GM19023 (cell line): ENCODE results near the gene SMAD3.

Source experiments
- ATAC-seq: cut with Tn5 transposase; IDR thresholded peaks from one replicate; pipeline ENCODE4 v1.9.1; 2021; ENCODE audit warnings: mild to moderate bottlenecking, moderate library complexity; ENCODE audit not compliant: unreplicated experiment

The SMAD3 gene

DNA sequence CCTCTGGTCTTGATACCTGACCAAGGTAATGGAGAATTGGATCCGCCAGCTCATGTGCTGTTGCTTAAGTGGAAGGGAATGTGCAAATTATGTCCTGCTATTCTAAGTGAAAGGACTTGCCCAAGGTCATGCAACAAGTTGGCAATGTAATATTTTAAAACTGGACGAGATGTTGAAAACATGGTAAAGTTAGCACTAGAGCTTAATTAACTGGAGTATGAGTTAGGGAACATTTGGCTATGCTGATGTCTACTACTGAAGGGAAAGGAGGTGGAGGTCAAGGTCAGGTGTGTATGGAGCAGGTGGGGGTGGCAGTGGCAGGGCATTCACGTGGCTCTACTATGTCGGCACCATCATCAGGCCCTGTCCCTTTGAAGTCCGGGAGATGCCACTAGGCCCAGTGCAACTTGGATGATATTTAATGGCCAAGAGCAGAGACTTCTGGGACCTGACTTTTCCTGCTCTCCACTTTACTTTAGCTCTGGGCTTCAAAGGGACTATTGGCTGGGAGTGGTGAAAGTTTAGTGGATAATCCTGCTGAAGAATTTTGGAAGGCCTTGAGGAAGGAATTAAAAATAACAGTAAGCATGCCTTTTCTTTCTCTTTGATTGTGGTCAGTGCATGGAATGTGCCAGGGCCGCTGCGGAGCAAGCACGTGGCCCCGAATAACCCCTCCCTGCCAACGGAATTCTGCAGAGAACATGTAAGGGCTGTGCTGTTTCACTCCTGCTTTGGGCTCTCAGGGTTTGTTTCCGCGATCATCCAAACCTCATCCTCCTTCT, 14.9 kb downstream of the SMAD3 start:
- ATAC-seq = no peak

DNA sequence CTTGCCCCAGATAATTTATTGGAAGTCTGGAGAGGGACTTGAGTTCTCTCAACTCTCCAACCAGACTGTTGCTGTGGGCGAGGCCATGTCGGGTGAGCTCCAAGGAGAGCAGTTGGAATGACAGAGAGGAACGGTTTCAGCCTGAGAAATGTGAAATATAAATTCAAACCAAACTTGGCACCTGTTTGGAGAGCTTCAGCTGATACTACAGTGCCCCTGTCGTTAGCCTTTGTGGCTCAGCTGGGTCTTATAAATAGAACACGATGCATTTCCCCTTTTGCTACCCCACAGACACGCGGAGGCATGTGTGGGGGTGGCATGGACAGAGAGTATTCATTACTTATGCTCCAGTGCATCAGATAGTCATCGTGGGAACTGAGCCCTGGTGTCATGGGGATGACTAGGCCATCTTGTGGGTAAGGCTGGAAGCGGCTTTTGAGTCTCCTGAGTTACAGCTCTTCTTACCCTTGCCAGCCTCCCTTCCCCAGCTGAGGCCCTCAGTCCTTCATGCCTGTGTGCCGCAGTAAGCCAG, 15.6 kb downstream of the SMAD3 start:
- peak; percentile 49 for ATAC-seq

DNA sequence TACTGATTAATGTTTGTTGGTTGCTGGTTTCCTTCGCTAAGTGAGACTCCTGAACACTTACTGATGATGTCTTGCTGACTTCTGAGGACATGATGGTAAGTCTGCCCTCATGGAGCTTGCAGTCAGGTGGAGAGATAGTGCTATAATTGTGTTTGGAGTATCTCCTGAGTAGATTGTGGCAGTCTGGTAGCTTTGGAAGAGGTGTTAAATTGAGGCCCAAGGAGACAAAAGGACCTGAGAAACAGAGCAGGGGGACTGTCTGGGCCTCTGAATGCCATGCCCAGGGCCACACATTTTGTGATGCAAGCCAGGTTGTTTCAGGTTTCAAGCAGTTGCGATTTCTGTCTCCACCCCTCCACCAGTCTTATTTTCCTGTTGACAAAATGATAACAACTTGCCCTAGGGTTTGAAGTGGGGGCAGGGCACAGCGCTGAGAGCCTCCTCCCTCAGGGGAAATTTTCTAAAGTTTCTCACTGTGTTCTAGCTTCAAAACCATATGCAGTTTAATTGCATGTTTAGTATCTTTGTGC, 16.7 kb downstream of the SMAD3 start:
- ATAC-seq = no peak

DNA sequence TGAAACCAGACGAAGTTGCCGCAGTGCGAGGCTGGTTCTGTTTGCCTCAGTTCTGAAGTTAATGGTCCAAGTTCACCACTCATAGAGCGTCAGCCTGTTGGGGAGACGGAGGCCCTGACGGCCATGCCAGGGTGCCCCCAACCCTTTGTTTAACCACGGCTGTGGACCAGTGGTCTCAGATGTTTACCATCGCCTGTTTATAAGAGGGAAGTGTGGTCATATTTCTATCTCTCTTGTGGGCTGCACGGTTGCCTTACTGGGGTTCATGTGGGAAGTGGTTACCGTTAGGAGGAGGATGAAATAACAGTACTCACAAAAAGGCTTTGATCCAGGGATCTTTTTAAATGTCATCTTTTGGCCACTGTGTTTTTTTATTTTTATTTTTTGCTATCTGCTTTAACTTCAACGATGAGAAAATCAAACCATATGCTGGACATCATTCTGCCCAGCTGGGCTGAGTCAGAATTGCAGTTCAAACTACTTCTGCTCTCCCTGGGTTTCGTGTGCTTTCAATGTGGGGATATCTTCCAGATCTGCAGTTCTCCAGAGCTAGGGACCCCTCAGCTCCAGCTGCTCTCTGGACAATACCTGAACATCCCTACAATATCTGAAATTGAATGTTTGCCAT, 17.8 kb downstream of the SMAD3 start:
- no peak for ATAC-seq

DNA sequence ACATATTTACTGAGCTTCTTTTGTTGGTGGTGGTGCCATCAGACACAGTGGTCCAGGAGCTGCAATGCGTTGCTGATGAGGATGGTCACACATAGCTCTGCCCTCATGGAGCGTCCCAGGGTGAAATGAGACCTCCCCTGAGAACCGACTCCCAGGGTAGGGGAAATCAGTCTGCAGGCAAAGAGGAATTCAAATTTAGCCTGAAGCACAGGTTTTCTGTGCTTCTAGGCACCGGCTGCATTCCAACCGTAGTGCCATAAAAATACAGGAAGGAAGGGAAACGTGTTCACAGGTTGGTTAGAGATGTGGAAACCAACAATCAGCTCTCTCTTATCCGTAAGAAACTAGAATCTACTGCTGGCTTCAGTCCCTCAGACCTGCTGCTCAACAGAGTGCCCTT, 19.2 kb downstream of the SMAD3 start:
- no peak for ATAC-seq

DNA sequence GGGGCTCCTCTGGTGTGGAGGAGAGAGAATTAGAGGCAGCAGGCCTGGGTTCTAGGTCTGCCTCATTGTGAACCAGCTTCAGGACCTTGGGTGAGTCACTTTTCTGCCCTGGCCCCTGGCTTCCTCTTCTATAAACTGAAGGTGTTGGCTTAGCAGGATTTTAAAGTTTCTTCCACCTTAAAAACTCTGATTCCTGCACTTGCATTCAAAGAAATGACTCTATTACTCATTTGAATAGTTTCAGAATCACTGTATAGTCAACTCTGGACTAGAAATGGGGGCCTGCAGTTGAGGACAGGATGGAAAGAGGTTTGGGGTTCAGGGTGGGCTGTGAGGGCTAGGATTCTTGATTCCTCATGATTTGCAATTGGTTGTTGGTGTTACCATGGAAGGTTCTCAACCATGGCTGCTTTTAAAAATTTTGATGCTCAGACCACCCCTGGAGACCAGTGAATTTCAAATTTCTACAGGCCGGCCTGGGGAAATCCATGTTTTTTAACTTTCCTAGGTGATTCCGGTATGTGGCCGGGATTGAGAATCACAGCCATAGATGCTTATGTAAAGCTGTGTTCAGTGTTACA, 19.9 kb downstream of the SMAD3 start:
- no peak for ATAC-seq

DNA sequence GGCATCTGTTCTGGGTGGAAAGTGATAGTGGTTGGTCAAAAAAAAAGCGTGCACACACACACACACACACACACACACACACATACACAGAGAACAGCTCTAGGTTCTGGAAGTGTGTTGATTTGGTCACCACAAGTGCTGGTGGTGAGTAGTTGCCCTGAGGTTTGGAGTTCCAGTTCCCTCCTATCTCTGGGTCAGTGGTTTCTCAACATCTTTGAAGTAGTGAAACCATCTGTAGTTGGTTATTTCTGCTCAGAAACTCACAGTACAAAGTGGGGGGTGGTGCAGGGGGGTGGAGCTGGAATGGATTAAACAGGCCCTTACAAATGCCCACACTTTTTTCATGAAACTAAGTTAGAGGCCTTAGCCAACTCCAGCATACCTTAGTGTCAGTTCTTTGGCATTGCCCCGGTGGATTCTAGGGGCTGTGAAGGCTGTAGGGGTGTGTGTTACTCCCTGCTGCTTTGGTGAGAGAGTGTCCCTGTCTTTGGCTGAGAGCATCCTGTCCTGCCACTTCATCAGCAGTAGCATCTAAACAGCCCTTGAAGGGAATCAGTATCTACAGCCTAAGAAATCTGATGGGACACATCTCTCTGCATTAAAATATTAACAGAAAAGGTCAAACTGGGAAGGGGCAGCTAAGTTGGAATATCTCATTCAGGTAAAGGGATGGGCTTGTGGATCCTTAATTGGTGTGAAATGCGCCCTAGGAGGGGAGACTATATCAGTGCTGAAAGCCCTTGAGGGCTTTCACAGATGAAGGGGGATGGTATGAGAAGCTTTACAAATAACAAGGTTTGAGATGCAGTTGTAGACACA, 20.6 kb downstream of the SMAD3 start:
- no peak for ATAC-seq

DNA sequence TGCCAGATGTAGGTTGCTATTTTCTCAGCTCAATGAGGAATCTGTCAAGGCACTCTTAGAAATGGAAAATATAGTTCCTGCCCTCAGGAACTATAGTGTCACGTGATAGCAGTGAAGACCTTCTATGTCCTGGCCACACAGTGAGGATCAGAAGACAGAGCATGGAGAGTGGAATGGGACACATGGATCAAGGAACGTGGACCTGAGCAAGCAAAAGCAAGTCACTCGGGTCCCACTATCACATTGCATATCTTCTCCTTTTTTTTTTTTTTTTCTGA, 21.2 kb downstream of the SMAD3 start:
- ATAC-seq = no peak

DNA sequence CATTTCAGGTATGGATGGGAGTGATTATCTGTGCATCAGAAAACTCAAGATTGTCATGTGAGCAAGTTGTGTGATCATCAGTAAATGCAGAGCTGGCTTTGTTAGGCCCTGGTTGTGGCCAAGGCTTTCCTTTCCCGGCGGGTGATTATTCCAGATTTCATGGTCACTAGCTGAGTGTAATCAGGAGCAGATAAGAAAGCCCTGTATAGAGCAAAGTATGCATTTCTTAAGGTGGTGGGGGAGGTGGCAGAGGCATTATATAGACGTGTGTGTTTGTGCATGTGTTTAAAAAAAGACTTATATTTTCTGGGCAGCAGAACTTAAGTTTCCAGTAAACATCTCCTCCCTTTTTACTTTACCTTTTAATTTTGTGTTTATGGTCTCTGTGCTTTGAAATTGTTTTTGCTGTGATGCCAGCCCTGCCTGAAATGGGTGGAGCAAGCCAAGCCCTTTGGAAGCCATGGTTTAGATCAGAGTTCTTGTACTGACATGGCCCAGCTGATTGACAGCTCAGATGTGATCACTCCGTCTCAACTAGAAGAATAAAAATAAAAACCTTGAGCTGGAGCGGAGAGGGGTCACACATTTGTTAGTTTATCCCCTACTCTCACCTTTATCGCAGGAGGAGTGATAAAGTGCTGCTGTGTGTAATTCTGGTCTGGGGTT, 22.2 kb downstream of the SMAD3 start:
- ATAC-seq = no peak

DNA sequence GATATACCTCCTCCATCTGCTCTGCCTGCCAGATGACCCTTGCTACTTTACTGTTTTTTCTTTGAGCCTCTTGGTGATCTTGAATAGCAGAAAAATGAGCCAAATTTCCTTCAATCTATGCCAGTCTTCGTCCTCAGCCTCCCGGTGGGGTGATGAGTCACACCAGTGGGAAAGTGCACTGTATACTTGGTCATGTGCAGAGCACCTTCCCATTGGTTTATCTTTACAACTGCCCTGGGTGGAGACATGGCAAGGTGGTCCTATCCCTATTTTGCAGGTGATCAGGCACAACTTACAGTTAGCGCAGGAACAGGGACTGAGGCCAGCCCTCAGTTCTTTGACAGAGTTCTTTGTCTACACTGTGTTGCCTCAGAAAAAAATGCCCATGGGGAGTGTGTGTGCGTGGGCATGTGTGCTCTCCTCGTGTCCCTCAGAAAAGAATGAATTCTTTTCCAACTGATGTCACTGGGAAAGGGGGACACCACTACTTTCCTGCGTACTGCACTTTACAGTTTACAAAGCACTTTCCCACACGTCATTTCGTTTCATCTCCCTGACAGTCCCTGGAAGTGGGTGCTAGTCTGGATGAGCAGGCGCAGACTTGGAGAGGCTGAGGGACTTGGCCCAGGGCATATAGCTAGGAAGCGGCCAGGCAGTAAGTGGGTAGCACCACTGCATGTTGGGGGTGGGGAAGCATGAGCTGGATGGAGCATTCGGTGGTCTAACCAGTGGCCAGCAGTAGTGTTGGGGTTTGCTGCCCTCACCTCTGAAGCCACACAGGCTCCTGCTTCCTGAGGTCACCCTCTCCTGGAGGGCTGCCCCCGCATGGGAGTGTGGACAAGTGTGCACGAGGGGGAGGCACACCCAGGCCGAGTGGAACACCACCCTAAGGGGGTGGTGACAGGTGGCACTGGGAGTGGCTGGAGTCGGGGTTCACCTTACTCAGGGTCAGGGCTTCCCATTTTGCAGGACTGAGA, 24.1 kb downstream of the SMAD3 start:
- ATAC-seq = no peak

DNA sequence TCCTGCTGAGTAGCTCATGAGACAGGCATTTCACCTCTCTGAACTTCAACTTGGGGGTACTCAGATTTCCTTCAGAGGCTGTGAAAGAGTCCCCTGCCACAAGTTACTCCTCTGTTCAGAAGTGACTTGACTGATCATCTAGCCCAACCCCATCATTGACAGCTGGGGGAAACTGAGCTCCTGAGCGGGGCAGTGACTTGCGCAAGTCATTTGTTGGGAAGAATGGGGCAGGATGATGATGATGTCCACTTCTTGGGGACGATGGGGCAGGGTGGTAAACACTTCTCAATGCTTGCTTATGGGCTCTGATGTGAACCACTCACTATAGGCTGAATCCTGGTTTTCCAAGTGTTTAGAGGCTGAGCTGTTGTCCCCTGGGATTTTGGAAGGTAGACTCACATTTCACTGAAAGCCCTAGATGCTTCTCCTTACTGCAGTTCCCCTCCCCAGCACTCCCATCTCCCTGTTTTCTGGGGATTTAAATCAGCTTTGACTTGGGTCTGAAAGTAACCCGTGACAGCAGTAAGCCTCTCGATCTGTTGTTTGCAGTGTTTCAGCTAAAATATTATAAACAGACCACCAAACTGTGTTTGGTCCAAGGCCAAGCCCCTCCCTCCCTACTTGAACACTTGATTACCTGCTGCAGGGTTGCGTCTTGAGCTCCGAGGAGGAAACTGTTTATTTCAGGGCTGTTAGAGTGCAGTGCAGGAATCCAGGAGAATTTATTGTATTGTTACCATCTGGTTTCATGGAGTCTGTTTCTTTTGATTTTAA, 25.1 kb downstream of the SMAD3 start:
- ATAC-seq = no peak

DNA sequence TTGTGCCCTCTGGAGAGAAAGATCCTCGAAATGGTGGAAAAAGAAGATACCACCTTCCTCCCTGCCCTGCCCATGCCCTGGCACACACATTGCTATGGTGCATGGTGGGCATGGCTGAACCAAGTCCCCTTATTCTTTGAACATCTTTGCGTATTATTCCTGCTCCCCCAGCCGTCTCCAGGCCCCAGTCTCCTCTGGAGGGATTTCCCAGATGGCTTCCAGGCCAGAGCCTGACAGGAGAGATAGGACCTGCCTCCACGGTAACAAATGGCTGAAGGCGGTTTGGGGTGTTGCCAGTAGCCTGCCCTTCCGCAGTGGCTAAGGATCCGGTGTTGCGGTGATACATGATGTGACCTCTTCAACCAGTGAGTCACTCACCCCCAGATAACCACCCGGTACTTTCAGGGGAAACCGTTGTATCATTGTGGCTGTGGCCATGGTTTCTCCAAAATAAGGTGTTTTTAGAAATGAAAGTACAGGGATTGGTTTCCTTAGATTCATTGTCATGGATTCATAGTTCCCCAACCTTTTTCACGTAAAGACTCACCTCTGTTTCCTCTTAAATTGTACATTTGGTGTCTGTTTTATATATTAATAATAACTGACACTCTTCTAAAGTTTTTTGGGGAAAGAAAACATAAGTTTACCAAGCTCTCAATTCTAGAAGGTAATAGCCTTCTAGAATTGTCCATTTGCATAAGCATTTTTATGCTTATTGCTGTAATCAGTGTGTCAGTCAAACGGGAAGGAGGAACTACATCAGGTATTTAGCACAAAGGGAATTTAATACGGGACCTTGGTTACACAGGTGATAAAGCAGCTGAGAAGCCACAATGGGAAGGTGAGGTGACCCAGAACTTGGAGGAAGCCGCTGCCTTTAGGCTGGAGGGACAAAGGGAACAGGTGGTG, 25.9 kb downstream of the SMAD3 start:
- ATAC-seq = no peak

DNA sequence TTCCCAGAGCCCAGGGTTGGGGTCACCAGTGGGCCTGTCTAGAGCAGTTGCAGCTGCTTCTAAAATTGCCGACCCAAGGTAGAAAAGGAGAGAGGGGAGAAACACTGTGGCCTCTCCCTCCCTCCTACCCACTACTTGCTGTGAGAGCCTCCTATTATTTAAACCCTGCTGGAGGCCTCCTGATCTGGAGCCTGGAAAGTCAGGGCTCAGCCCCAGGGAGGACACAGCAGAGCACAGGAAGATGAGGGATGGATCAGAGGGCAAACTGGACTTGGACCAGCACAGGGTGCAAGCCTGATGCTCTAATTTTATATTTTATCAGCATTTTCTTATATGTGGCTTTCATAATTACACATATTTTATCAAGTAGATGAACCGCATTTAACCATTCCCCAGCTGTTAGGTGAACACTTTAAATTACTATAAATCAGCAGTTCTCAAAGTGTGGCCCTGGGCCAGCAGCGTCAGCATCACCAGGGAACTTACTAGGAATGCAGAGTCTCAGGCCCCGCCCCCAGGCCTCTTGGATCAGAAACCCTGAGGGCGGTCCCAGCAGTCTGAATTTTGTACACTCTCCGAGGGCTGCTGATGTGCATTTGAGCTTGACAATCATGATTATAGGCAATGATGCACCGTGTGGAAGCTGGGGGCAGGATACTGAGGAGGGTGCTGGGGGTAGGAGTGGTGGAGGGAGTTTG, 26.7 kb downstream of the SMAD3 start:
- ATAC-seq = no peak

DNA sequence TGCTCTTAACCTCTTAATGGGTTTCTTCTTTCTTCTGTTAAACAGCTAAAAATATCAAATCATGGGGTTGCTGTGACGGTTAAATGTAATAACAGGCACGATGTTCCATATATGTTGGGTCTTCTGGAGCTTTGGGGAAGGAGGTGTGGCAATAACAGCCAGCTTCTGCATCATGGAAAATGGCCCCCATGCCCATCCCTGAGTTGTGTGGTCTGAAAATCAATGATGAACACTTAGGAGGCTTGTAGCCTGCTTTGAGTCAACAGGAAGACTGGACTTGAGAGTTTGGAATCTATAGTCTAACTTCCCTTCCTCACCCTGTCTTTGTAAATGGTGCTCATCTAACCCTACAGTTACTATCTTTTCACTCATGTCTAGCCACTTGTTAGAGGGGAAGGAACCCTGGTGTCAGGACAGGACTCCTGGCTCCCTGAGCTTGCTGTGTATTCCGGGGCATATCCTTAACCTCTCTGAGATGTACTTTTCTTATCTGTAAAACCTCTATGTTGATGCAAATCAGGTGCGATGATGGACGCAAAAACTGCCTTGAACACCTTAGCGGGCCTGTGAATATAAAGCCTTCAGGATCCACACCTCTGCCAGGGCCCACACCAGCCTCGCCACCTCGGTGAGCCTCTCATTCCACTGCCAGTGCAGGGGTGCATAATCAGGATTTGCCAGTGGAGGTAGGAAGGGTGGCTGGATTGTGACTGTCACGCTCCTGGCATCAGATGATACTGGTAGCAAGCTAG, 27.5 kb downstream of the SMAD3 start:
- no peak for ATAC-seq

DNA sequence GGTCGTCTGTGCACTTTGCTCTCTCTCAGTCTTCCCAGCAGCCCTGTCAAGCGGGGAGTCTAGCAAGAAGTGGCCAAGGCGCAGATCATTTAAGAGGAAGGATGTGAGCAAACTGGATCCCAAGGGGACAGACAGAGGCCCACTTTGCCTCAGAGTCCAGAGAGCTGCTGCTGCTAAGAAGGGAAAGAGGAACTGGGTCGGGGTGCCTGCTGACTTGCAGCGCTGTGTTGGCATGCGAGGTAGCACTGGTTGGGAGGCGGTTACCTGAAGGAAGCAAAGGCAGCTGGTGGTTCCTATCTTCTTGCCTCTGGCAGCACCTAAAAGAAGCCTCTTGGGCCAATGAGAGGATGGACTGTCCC, 28.1 kb downstream of the SMAD3 start:
- no peak for ATAC-seq

DNA sequence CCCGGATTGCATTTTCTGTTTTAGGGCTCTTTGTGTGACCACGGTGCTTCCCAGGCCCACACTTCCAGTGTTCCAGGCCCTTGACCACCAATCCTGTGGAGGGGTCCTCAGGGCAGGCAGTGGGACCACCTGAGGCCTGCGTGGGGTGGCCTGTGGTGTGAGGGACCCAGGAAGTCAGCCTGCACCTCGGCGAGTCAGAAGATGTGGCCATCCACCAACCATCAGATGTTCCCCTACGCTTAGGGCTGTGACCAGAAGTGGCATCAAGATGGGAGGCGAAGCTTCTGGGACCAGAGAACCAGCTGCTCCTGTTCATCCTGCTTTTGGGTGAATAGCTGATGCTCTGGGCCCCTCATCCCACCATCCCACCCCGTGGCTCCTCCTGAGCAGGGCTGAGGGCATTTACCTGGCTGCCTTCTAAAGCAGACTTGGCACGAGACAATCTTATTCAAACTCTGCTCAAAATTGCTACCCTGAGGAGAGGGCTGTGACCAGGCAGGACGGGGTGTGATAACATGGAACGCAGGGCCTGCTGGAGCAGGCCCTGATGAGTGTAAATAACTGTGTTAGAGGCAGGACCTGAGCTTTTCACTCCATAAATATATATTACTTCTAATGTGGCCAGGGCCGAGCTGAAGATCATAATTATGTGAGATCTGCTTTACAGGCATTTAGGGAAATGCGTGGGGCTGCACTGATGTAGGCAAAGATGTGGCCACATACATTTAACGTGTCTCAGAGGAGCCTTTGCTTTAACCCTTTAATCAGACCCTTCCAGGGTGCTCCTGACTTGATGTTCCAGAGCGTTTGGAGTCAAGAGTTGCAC, 28.8 kb downstream of the SMAD3 start:
- no peak for ATAC-seq
